GM06990 (cell line): ENCODE measurements around the gene GLOD5.

ENCODE experiments used
- DNase-seq: peaks from one replicate; pipeline ENCODE4 v3.0.0-alpha.2; 2011; ENCODE audit not compliant: insufficient read length; ENCODE audit errors: extremely low read depth
- H3K27me3 ChIP-seq: replicated peaks from 2 replicates; pipeline ENCODE4 v1.6.0; 2011; ENCODE audit warnings: low read length; ENCODE audit not compliant: control insufficient read depth, insufficient read depth
- H3K36me3 ChIP-seq: 2 replicates; pipeline ENCODE4 v1.5.1; 2011; ENCODE audit warnings: low read length; ENCODE audit not compliant: control insufficient read depth, insufficient read depth
- H3K4me3 ChIP-seq: replicated peaks from 2 replicates; pipeline ENCODE4 v1.5.1; 2011; ENCODE audit warnings: low read depth, mild to moderate bottlenecking, control low read depth, low read length
- TF ChIP-seq, protein P1 (sequence below): IDR thresholded peaks from 2 replicates; pipeline ENCODE4 v1.5.1; 2011; ENCODE audit warnings: low read length, control low read depth, mild to moderate bottlenecking, inconsistent platforms; ENCODE audit not compliant: insufficient read depth, poor library complexity, severe bottlenecking

Gene GLOD5

DNA sequence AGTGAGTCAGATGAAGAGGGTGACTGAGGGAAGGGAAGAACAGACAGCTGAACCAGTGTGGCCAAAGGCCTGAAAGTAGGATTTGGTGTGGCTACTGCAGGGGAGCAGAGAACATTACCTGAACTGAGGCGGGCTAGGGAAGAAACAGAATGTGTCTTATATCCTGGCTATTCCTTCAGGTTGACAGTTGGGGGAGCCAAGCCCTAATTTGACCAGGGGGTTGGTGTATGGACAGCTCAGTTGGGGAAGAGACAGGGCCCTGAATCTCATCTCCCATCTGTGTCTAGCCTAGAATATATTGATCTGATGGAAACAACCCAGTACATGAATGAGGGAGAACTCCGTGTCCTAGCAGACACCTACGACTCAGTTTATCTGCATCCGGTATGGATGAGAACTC lies 44.5 kb downstream of the GLOD5 start:
- no peaks in the 10 kb centered on the region for H3K27me3 ChIP-seq
- DNase-seq, result no peak
- peaks cover 3% of the 10 kb centered on the region; the same call in 1 of the 2 replicates for H3K36me3 ChIP-seq
- no peak overlapping the region for H3K4me3 ChIP-seq
- TF ChIP-seq, protein P1, sequence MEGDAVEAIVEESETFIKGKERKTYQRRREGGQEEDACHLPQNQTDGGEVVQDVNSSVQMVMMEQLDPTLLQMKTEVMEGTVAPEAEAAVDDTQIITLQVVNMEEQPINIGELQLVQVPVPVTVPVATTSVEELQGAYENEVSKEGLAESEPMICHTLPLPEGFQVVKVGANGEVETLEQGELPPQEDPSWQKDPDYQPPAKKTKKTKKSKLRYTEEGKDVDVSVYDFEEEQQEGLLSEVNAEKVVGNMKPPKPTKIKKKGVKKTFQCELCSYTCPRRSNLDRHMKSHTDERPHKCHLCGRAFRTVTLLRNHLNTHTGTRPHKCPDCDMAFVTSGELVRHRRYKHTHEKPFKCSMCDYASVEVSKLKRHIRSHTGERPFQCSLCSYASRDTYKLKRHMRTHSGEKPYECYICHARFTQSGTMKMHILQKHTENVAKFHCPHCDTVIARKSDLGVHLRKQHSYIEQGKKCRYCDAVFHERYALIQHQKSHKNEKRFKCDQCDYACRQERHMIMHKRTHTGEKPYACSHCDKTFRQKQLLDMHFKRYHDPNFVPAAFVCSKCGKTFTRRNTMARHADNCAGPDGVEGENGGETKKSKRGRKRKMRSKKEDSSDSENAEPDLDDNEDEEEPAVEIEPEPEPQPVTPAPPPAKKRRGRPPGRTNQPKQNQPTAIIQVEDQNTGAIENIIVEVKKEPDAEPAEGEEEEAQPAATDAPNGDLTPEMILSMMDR, result no peak

DNA sequence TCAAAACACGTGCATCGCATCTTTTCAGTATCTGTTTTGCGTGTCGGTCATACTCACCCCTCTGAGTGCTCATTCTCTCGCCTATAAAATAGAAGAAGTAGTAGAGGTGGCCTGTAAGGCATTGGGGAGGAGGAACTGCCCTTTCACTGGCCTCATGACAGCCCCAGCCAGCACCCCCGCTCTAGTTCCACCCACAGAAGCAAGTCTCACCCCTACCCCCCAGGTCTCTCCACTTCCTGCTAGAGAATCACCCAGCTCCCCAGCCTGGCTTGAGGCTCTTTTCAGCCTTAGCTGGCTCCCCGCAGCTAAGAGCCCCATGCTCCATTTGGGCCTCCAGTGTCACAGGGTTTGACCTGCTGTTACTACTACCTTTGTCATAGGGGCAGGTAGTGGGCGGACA lies 52.1 kb downstream of the GLOD5 start:
- Histone ChIP-seq H3K4me3 (no peak overlapping the region), H3K36me3 (no peaks in the 10 kb centered on the region; the same call in 1 of the 2 replicates), H3K27me3 (no peaks in the 10 kb centered on the region)
- TF ChIP-seq, protein P1, result no peak
- DNase-seq, result no peak

DNA sequence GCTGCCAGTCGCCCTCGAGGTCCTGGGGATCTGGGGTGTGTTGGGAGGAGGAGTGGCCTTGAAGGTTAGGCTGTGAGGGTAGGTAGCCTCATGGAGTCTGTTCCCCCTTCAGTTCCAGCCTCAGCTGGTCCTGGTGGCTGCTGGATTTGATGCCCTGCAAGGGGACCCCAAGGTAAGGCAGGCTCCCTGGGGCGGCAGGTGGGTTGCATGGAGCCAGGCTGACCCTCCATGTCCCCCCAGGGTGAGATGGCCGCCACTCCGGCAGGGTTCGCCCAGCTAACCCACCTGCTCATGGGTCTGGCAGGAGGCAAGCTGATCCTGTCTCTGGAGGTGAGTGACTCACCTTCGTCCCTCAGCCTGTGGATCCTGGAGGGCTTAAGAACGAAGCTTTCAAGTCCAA lies 53.2 kb downstream of the GLOD5 start:
- DNase-seq, result no peak
- TF ChIP-seq, protein P1, result no peak
- Histone ChIP-seq H3K4me3 (no peak overlapping the region), H3K27me3 (no peaks in the 10 kb centered on the region), H3K36me3 (no peaks in the 10 kb centered on the region; the same call in 1 of the 2 replicates)

DNA sequence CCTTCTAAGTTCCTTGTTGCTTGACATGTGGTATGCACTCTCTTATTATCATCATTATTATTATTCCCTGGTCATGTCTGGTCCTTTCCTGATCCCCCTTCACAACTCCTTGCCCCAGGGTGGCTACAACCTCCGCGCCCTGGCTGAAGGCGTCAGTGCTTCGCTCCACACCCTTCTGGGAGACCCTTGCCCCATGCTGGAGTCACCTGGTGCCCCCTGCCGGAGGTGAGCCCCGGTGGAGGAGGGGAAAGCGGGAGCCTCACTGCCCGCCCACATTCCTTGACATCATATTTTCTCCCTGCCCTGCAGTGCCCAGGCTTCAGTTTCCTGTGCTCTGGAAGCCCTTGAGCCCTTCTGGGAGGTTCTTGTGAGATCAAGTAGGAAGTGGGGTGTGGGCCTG lies 53.7 kb downstream of the GLOD5 start:
- Histone ChIP-seq H3K4me3 (no peak overlapping the region), H3K36me3 (no peaks in the 10 kb centered on the region; the same call in 1 of the 2 replicates), H3K27me3 (no peaks in the 10 kb centered on the region)
- DNase-seq, result no peak
- TF ChIP-seq, protein P1, result no peak

DNA sequence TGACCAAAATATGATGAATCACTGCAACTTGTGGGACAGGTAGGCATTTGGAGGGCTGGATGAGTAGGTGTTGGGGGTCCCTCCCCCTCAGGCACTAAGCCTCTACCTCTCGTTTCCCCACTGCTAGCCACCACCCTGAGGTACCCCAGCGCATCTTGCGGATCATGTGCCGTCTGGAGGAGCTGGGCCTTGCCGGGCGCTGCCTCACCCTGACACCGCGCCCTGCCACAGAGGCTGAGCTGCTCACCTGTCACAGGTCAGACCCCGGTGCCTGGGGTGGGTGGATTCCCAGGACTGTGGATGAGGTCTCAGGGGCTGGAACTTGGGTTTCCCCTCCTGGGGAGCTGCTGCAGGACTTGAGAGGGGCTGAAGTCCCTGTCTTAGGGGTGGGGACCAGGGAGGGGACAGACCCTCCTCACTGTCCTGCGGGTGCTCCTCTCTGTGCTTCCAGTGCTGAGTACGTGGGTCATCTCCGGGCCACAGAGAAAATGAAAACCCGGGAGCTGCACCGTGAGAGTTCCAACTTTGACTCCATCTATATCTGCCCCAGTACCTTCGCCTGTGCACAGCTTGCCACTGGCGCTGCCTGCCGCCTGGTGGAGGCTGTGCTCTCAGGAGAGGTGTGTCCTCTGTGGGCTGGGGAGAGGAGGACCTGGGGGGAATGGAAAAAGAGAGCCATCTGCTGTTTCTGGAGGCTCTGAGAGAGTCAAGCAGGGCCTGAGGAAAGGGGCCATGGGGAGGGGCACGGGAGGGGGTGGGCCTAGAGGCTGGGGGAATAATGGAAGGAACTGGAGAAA lies 54.7 kb downstream of the GLOD5 start:
- TF ChIP-seq, protein P1, result no peak
- Histone ChIP-seq H3K36me3 (no peaks in the 10 kb centered on the region; the same call in 1 of the 2 replicates), H3K4me3 (no peak overlapping the region)

More for the DNA sequence above, 54.7 kb downstream of the GLOD5 start:
- no peak for DNase-seq
- H3K27me3 ChIP-seq, result no peaks in the 10 kb centered on the region
